SJCRH30 (cell line): ENCODE data around the gene COG5. TPM values are rescaled to one million over a fixed set of nuclear protein-coding genes. Genes with fewer than 3 reads are reported as not detected.
A peak's percentile ranks its signal among the peaks of the same experiment; 100 is the strongest.
"Not testable (repeated sequence)": the region's sequence is repeated elsewhere in the genome, so short reads cannot be mapped to it uniquely, and the experiment has no call there.

Experiments
- DNase-seq, 2 experiments: peaks; one replicate each; pipeline ENCODE4 v3.0.0-alpha.2; 2015 to 2020
- H3K27ac ChIP-seq: fragments of 250-450 bp; sonication (Bioruptor Pico); 2 replicates; pipeline ENCODE4 v1.5.1; 2020; ENCODE audit warnings: mild to moderate bottlenecking, moderate library complexity
- H3K27me3 ChIP-seq: fragments of 250-450 bp; sonication (Bioruptor Pico); 2 replicates; pipeline ENCODE4 v1.5.1; 2020; ENCODE audit warnings: mild to moderate bottlenecking, moderate library complexity
- H3K36me3 ChIP-seq: fragments of 250-450 bp; sonication (Bioruptor Pico); 2 replicates; pipeline ENCODE4 v1.5.1; 2020; ENCODE audit warnings: mild to moderate bottlenecking, moderate library complexity
- H3K4me1 ChIP-seq: fragments of 250-450 bp; sonication (Bioruptor Pico); 2 replicates; pipeline ENCODE4 v1.5.1; 2020; ENCODE audit warnings: mild to moderate bottlenecking, moderate library complexity
- H3K4me3 ChIP-seq: fragments of 250-450 bp; sonication (Bioruptor Pico); 2 replicates; pipeline ENCODE4 v1.5.1; 2020; ENCODE audit warnings: mild to moderate bottlenecking, moderate library complexity
- H3K9me3 ChIP-seq: fragments of 250-450 bp; sonication (Bioruptor Pico); replicated peaks from 2 replicates; pipeline ENCODE4 v1.5.1; 2020; ENCODE audit warnings: mild to moderate bottlenecking, moderate library complexity
- total RNA-seq: library from RNA; depleted of rRNA; stranded (reverse); fragments of >200 nt; shearing (Covaris generic); gene quantifications from 2 replicates; pipeline ENCODE4 v1.2.3, GENCODE V29; 2014

COG5 gene
- total RNA-seq, 1 experiment from 2014 or later = 41.1 TPM

DNA sequence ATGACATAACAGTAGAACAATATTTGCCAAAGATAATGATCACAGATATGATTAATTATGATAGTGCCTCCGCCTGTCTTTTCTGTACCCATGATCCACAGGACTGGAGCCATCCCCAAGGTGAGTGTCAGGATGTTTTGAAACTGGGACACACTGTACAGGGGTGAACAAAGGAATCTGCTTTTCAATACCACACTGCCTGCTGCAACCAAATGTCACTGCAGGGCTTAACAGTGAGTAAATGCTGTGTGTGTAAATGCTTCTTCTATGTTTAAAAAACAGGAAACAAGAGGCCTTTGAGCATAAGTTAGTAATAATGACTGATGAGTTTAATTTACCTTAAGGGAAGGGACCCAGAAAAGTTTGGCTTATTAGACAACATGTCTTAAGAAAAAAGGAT is 329.7 kb downstream of the COG5 start:
- no peaks in the 10 kb centered on the region for H3K9me3 ChIP-seq
- H3K27ac ChIP-seq = no peak overlapping the region
- H3K4me1 ChIP-seq = peaks cover 9% of the 10 kb centered on the region; the same call in 1 of the 2 replicates
- no peaks in the 10 kb centered on the region for H3K27me3 ChIP-seq
- no peak overlapping the region for H3K4me3 ChIP-seq
- DNase-seq = no peak
- H3K36me3 ChIP-seq = no peaks in the 10 kb centered on the region

DNA sequence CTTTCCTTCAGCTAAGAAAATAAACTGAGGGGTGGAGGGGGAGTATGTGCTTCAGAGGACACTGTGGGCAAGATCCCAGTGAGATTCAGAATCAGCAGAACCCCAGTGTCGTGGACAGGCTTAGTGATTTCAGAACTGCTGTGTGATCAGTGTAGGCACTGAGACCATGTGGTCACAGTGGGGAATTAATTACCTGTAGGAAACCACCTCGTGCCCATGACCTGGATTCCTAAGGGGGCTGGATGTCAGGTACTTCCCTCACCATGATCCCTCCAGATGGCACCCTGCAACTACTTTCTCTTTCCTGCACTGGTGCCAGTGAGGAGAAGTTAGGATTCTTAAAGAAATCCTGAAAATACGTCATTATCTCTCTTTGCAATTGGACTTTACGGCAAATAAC is 330.5 kb downstream of the COG5 start:
- Histone ChIP-seq H3K27me3 (no peaks in the 10 kb centered on the region), H3K36me3 (no peaks in the 10 kb centered on the region), H3K4me1 (peaks cover 9% of the 10 kb centered on the region; the same call in 1 of the 2 replicates), H3K9me3 (no peaks in the 10 kb centered on the region), H3K4me3 (no peak overlapping the region), H3K27ac (0 out of 2 replicates have a peak overlapping the region, but pooled peaks have one; percentile 15)
- no peak for DNase-seq

- Histone ChIP-seq H3K27ac (0 out of 2 replicates have a peak overlapping the region, but pooled peaks have one; percentile 15), H3K9me3 (no peaks in the 10 kb centered on the region), H3K36me3 (no peaks in the 10 kb centered on the region), H3K4me3 (no peak overlapping the region), H3K27me3 (no peaks in the 10 kb centered on the region), H3K4me1 (peaks cover 9% of the 10 kb centered on the region; the same call in 1 of the 2 replicates)
- DNase-seq = peak; percentile 67 to 74
Observed at GRCh38 chr7:107232568-107233090, 331.1 kb downstream of the COG5 start.

- no peak for DNase-seq
- H3K36me3 ChIP-seq = no peaks in the 10 kb centered on the region
Observed at GRCh38 chr7:107230334-107230733, 333.4 kb downstream of the COG5 start.

DNA sequence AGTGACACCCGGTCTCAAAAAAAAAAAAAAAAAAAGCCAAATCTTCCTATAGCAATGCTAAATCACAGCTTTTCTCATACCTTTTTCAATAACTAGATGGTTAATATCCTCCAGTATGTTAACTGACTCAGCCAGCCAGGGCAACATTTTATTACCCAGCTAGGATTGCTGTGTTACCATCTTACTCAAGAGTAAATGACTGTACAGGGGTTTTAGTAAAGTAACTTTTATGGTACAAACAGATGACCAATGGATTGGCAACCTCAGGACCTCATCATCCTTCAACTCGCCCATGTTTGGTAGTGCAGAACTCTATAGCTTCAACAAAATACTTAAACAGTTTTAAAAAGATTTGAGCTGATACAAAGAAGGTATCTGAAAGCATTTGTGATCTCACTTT is 335.4 kb downstream of the COG5 start:
- no peaks in the 10 kb centered on the region for H3K27me3 ChIP-seq
- DNase-seq = no peak
- peaks cover 6% of the 10 kb centered on the region; the same call in 1 of the 2 replicates for H3K4me1 ChIP-seq
- H3K27ac ChIP-seq = no peak overlapping the region
- H3K9me3 ChIP-seq = no peaks in the 10 kb centered on the region
- H3K36me3 ChIP-seq = no peaks in the 10 kb centered on the region
- no peak overlapping the region for H3K4me3 ChIP-seq

More at GRCh38 chr7:107230334-107230733, 333.4 kb downstream of the COG5 start:
- H3K27ac ChIP-seq = no peak overlapping the region
- H3K4me1 ChIP-seq = peaks cover 6% of the 10 kb centered on the region; the same call in 1 of the 2 replicates
- H3K4me3 ChIP-seq = no peak overlapping the region
- no peaks in the 10 kb centered on the region for H3K27me3 ChIP-seq
- no peaks in the 10 kb centered on the region for H3K9me3 ChIP-seq

DNA sequence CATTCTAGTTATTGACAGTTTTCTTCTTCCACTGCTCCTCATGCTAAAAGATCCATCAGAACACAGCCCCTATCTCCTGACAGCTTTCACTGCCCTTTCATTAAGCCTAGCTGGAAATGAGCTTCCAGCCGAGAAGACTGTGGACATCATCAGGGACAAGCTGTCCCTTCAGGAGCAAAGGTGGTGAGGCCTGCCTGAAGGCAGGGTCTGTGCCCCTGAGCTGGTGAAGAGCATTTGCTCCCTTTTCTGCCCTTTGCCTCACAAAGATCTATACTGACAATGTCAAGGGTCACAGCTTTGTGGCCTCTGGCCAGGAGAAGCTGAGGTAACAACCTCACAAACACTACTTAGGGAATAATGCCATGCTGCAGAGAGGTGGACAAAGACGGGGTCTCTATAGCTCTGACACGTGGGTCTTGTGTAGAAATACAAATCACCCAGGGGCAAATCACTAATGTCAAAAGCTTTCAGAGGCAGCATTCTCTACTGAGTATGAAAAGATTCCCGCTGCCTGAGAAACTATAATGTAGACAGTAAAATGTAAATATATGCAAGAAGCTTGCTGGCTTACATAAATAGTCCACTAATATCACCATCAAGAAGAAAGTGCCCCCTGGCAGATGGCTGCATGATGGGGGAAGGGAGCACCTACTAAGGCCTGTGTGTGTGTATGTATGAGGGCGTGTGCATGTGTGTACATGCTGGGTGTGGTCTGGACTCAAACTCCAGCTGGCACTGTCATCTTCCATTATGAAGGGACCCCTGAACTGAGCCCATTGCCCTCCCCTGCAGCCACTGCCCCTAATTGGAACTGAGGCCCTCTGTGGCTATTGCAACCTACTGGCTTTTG is 339.1 kb downstream of the COG5 start:
- H3K4me1 ChIP-seq = no peaks in the 10 kb centered on the region
- no peak overlapping the region for H3K4me3 ChIP-seq
- H3K9me3 ChIP-seq = no peaks in the 10 kb centered on the region
- no peaks in the 10 kb centered on the region for H3K36me3 ChIP-seq
- DNase-seq = no peak
- H3K27me3 ChIP-seq = no peaks in the 10 kb centered on the region
- H3K27ac ChIP-seq = no peak overlapping the region

DNA sequence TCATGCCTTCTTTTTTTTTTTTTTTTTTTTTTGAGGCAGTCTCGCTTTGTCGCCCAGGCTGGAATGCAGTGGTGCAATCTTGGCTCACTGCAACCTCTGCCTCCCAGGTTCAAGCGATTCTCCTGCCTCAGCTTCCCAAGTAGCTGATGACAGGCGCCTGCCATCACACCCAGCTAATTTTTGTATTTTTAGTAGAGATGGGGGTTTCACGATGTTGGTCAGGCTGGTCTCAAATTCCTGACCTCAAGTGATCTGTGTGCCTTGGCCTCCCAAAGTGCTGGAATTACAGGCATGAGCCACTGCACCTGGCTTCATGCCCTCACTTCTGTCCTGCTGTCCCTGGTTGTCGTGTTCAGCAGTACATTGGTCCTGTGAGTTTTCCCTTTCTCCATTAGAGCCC is 342.9 kb downstream of the COG5 start:
- H3K27ac ChIP-seq, H3K36me3 ChIP-seq, H3K27me3 ChIP-seq, DNase-seq, H3K9me3 ChIP-seq, H3K4me1 ChIP-seq, H3K4me3 ChIP-seq: not testable (repeated sequence)

DNA sequence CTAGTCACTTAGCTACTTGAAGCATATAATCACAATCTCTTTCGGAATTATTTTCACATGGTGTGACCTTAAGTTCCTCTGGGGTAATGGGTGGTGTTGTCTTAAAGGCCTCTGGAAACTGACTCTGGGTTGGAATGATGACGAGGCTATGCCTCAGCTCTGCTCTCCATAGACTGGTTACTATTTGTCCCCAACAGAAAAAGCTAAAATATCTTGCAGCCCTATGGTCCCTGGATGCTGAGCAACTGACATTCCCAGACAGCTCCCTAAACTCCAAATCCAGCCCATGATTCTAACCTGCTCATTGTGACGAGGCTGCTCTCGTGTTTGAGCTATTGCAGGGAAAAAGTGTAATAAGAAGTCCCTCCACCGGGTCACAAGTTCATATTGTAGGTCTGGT is 343.4 kb downstream of the COG5 start:
- Histone ChIP-seq H3K27me3 (no peaks in the 10 kb centered on the region), H3K27ac (no peak overlapping the region), H3K4me3 (no peak overlapping the region), H3K4me1 (no peaks in the 10 kb centered on the region), H3K9me3 (no peaks in the 10 kb centered on the region), H3K36me3 (no peaks in the 10 kb centered on the region)
- no peak for DNase-seq

DNA sequence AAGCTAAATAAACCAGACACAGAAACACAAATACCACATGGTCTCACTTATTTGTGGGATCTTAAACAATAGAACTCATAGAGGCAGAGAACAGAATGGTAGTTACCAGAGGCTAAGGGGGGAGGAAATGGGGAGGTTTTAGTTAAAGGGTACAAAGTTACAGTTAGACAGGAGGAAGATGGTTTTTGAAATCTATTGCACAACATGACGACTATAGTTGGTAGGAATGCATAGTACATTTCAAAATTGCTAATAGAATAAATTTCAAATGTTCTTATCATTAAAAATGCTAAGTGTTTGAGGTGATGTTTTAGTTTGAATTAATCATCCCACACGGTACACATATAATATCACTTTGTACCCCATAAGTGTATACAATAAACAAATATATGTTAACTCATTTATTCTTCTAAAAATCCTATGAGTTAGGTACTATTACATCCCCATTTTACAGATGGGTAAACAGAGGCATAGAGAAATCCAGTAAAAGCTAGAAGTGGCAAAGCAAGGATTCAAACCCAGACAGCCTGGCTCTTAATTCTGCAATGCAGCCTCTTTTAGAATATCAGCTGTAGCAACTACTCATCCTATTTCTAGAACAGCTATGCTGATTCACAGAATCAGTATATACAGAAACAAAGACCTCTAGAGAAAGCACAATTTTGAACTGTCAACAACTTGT is 344.0 kb downstream of the COG5 start:
- Histone ChIP-seq H3K27me3 (no peaks in the 10 kb centered on the region), H3K4me1 (no peaks in the 10 kb centered on the region)
- DNase-seq = no peak

GRCh38 chr7:107213945-107214344 is 349.8 kb downstream of the COG5 start:
- no peaks in the 10 kb centered on the region for H3K27me3 ChIP-seq
- H3K9me3 ChIP-seq = no peaks in the 10 kb centered on the region
- H3K4me1 ChIP-seq = no peaks in the 10 kb centered on the region
- H3K36me3 ChIP-seq = 0 out of 2 replicates have a peak, but pooled peaks cover 2% of the 10 kb centered on the region
- H3K27ac ChIP-seq = no peak overlapping the region
- DNase-seq = no peak
- no peak overlapping the region for H3K4me3 ChIP-seq

More for the DNA sequence above, 344.0 kb downstream of the COG5 start:
- H3K36me3 ChIP-seq = no peaks in the 10 kb centered on the region
- H3K27ac ChIP-seq = no peak overlapping the region
- H3K9me3 ChIP-seq = no peaks in the 10 kb centered on the region
- no peak overlapping the region for H3K4me3 ChIP-seq

DNA sequence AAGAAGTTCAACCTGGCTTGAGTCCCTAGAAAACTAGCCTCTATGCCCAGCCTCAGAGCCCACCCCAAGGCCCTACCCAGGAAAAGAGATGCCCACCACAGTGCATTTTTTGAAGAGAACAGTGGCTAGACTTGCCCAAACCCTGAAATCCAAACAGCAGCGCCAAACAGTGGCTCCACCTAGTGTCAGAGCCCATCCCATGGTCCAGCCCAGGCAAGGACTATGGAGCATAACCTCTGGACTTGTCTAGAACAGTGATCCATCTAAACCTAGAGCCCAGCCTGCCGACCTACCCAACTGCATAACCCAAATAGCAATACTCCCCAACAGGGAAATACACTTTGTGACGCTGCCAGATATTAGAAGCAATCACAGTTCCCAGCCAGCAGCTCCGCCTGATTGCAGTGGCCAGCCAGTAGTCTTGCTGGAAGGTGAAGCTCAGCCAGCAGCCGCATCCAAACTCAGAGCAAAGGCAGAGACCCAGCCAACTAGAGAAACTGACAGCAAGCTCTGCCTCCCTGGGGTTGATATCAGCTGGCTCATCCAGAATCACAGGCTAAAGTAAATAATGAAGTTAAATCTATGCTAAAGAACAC is 350.4 kb downstream of the COG5 start:
- no peak overlapping the region for H3K4me3 ChIP-seq
- no peak overlapping the region for H3K27ac ChIP-seq
- H3K9me3 ChIP-seq = no peaks in the 10 kb centered on the region
- DNase-seq = no peak
- H3K4me1 ChIP-seq = no peaks in the 10 kb centered on the region
- no peaks in the 10 kb centered on the region for H3K27me3 ChIP-seq
- H3K36me3 ChIP-seq = 0 out of 2 replicates have a peak, but pooled peaks cover 2% of the 10 kb centered on the region

GRCh38 chr7:107212725-107213124 is 351.0 kb downstream of the COG5 start:
- Histone ChIP-seq H3K4me3 (no peak overlapping the region), H3K9me3 (no peaks in the 10 kb centered on the region), H3K27me3 (no peaks in the 10 kb centered on the region), H3K36me3 (0 out of 2 replicates have a peak, but pooled peaks cover 2% of the 10 kb centered on the region), H3K27ac (no peak overlapping the region), H3K4me1 (no peaks in the 10 kb centered on the region)
- no peak for DNase-seq

DNA sequence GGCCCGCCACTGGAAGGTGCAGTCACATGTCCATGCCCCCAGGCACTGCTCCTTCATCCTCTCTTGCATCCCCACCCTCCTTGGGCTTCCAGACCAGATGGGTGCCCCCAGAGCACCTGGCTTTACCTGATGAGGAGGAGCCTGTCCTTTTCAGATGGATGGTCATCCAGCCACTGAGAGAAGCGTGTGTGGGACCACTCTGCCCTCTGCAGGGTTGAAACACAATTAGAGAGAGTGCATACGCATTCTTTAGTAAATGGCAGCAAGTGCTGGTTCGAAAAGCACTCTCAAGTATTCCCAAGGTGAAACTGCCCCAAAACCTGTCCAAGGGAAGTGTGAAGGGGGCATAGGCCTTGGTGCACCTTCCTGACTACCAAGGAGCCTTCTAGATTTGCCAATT is 353.3 kb downstream of the COG5 start:
- no peak for DNase-seq
- Histone ChIP-seq H3K27me3 (no peaks in the 10 kb centered on the region), H3K36me3 (0 out of 2 replicates have a peak, but pooled peaks cover 6% of the 10 kb centered on the region), H3K4me3 (no peak overlapping the region), H3K4me1 (no peaks in the 10 kb centered on the region), H3K9me3 (no peaks in the 10 kb centered on the region), H3K27ac (no peak overlapping the region)

DNA sequence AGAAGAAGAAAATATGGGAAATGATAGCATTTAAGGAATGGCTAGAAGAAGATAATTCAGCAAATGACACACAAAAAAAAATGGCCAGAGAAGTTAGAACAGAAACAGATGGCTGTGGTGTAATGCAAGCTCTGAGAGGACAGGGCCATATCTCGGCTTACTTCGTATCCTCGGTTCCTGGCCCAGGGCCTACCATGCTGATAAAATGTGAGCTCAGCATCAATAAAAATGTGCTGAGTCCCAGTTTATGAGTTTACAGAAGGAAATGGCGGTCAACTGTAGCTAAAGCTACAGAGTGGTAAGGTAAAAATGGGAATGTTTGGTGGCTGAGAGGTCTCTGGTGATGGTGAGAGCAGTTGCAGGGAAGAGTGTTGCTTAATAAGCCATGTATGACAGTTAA is 354.2 kb downstream of the COG5 start:
- no peak for DNase-seq
- Histone ChIP-seq H3K27ac (no peak overlapping the region), H3K36me3 (0 out of 2 replicates have a peak, but pooled peaks cover 6% of the 10 kb centered on the region), H3K27me3 (no peaks in the 10 kb centered on the region), H3K4me3 (no peak overlapping the region), H3K4me1 (no peaks in the 10 kb centered on the region), H3K9me3 (no peaks in the 10 kb centered on the region)

DNA sequence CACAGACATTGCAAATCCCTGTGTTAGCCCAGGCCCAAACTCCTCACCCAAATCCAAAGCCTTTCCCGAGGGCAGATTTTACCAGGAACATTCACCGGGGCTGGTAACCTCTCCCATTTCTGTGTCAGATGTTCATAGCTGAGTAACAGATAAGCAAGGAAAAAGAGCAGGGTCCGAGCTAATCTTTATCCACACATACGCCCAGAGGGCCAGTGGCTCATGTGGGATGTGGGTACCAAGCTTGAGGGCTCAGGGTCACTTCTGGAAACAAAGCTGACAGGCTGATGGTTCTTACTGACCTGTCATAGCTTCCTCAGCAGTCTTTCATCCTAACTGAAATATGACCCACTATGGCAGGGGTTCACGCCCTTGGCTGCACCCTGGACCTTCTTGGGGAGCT is 355.2 kb downstream of the COG5 start:
- Histone ChIP-seq H3K4me1 (no peaks in the 10 kb centered on the region), H3K4me3 (no peak overlapping the region), H3K27ac (no peak overlapping the region), H3K9me3 (no peaks in the 10 kb centered on the region), H3K36me3 (0 out of 2 replicates have a peak, but pooled peaks cover 3% of the 10 kb centered on the region), H3K27me3 (no peaks in the 10 kb centered on the region)
- DNase-seq = no peak
